H1 (cell line): ENCODE data around the gene EPS8L1. TPM values are rescaled to one million over a fixed set of nuclear protein-coding genes. Genes with fewer than 3 reads are reported as not detected.

Experiments
- CTCF ChIA-PET: fragments of 300-600 bp; sonication (Branson Sonifier 250); formaldehyde crosslinking; loops from one replicate; lab custom pipeline; 2021; ENCODE audit not compliant: partially characterized antibody; lab: Charles Lee
- POLR2A ChIA-PET: fragments of 300-600 bp; sonication (Branson Sonifier 250); formaldehyde crosslinking; loops from one replicate; lab custom pipeline; 2021; ENCODE audit warnings: inconsistent platforms; ENCODE audit not compliant: partially characterized antibody; lab: Charles Lee
- DNase-seq, 2 experiments: peaks; one replicate each; pipeline versions ENCODE4 v3.0.0 to v3.0.0-alpha.2; 2010 to 2022; ENCODE audit warnings: low spot score in 2 of 2, low read depth in 1 of 2, mixed read lengths in 1 of 2
- FAIRE-seq: peaks from 2 replicates; lab custom pipeline; 2011; peaks lifted over from hg19 to GRCh38; lab: Jason Lieb, UNC
- H2AFZ ChIP-seq: 2 replicates; pipeline ENCODE4 v1.8.1; 2012; ENCODE audit warnings: low read length, inconsistent platforms
- H2AK5ac ChIP-seq: 2 replicates; pipeline ENCODE4 v1.6.1; 2013; ENCODE audit warnings: low read depth, low read length
- H2BK120ac ChIP-seq: replicated peaks from 2 replicates; pipeline ENCODE3; 2013; ENCODE audit warnings: low read depth, low read length, inconsistent platforms
- H2BK12ac ChIP-seq: 2 replicates; pipeline ENCODE4 v1.6.1; 2013; ENCODE audit warnings: low read depth, low read length
- H2BK15ac ChIP-seq: 2 replicates; pipeline ENCODE4 v1.6.1; 2013; ENCODE audit warnings: low read length
- H2BK20ac ChIP-seq: 2 replicates; pipeline ENCODE4 v1.6.1; 2013; ENCODE audit warnings: low read length
- H2BK5ac ChIP-seq: 2 replicates; pipeline ENCODE4 v1.6.1; 2013; ENCODE audit warnings: low read depth, low read length
- H3K14ac ChIP-seq: 2 replicates; pipeline ENCODE4 v1.6.1; 2013; ENCODE audit warnings: inconsistent platforms; ENCODE audit not compliant: insufficient read length
- H3K18ac ChIP-seq: 2 replicates; pipeline ENCODE4 v1.6.1; 2013; ENCODE audit warnings: low read length; ENCODE audit errors: extremely low read depth
- H3K23ac ChIP-seq: 2 replicates; pipeline ENCODE4 v1.6.1; 2013; ENCODE audit warnings: inconsistent platforms; ENCODE audit not compliant: insufficient read length
- H3K23me2 ChIP-seq: 2 replicates; pipeline ENCODE4 v1.6.1; 2013; ENCODE audit warnings: low read depth, low read length
- H3K27ac ChIP-seq: 2 replicates; pipeline ENCODE4 v1.6.1; 2011; ENCODE audit warnings: low read depth, low read length, inconsistent platforms
- H3K27me3 ChIP-seq, 4 experiments: replicated peaks in 1 of 4; 1 replicate in 1 of 4; 2 replicates in 3 of 4; pipeline versions ENCODE4 v1.6.1 to v1.8.1; 2011 to 2013; ENCODE audit warnings: low read length in 3 of 4, mild to moderate bottlenecking in 3 of 4, inconsistent platforms in 2 of 4, mixed read lengths in 2 of 4, moderate library complexity in 1 of 4; ENCODE audit not compliant: control insufficient read depth in 3 of 4, insufficient read depth in 3 of 4; ENCODE audit errors: extremely low read depth in 1 of 4
- H3K36me3 ChIP-seq, 4 experiments: 2 replicates each; pipeline versions ENCODE4 v1.6.1 to v1.8.1; 2011 to 2013; ENCODE audit warnings: mild to moderate bottlenecking in 4 of 4, low read length in 3 of 4, moderate library complexity in 2 of 4, control low read depth in 1 of 4, inconsistent platforms in 1 of 4; ENCODE audit not compliant: insufficient read depth in 4 of 4, control insufficient read depth in 2 of 4
- H3K4ac ChIP-seq: replicated peaks from 2 replicates; pipeline ENCODE3; 2013; ENCODE audit warnings: low read length, low read depth, mixed read lengths, inconsistent platforms; ENCODE audit not compliant: insufficient read length
- H3K4me1 ChIP-seq, 4 experiments: replicated peaks in 1 of 4; 1 replicate in 1 of 4; 2 replicates in 3 of 4; pipeline versions ENCODE4 v1.6.1 to v1.8.1; 2011 to 2013; ENCODE audit warnings: low read length in 3 of 4, inconsistent platforms in 2 of 4, mixed read lengths in 1 of 4; ENCODE audit not compliant: insufficient read depth in 4 of 4, control insufficient read depth in 3 of 4
- H3K4me2 ChIP-seq, 2 experiments: 2 replicates each; pipeline versions ENCODE4 v1.6.1 to v1.8.1; 2011 to 2013; ENCODE audit warnings: low read depth in 2 of 2, low read length in 2 of 2, control low read depth in 1 of 2, inconsistent platforms in 1 of 2, mild to moderate bottlenecking in 1 of 2; ENCODE audit not compliant: insufficient read depth in 1 of 2
- H3K4me3 ChIP-seq, 4 experiments: fragments of 200-600, 300-600 bp in 1 of 4; sonication (generic), shearing (Covaris generic), sonication (Bioruptor Twin) in 1 of 4; 2 replicates each; pipeline versions ENCODE4 v1.5.1 to v1.8.1; 2011 to 2016; ENCODE audit warnings: low read length in 4 of 4, low read depth in 3 of 4, control low read depth in 2 of 4, inconsistent platforms in 2 of 4, mild to moderate bottlenecking in 2 of 4, mixed read lengths in 1 of 4, moderate library complexity in 1 of 4; ENCODE audit not compliant: insufficient read depth in 2 of 4; ENCODE audit errors: extremely low read depth in 1 of 4
- H3K56ac ChIP-seq: replicated peaks from 2 replicates; pipeline ENCODE3; 2013; ENCODE audit warnings: low read depth, mild to moderate bottlenecking, mixed read lengths, low read length, inconsistent platforms; ENCODE audit not compliant: insufficient read length
- H3K79me1 ChIP-seq: 2 replicates; pipeline ENCODE4 v1.6.1; 2013; ENCODE audit warnings: low read depth, low read length, control low read depth
- H3K79me2 ChIP-seq, 2 experiments: 2 replicates each; pipeline versions ENCODE4 v1.6.1 to v1.8.1; 2012 to 2013; ENCODE audit warnings: low read length in 2 of 2, mild to moderate bottlenecking in 2 of 2, inconsistent platforms in 1 of 2; ENCODE audit not compliant: insufficient read depth in 2 of 2, control insufficient read depth in 1 of 2
- H3K9ac ChIP-seq, 4 experiments: replicated peaks in 1 of 4; 1 replicate in 1 of 4; 2 replicates in 3 of 4; pipeline versions ENCODE4 v1.6.1 to v1.8.1; 2011 to 2013; ENCODE audit warnings: low read depth in 3 of 4, low read length in 3 of 4, control low read depth in 2 of 4, mild to moderate bottlenecking in 2 of 4, moderate library complexity in 2 of 4, inconsistent platforms in 1 of 4; ENCODE audit errors: extremely low read depth in 1 of 4
- H3K9me3 ChIP-seq, 2 experiments: 2 replicates each; pipeline versions ENCODE4 v1.6.1 to v1.8.1; 2012 to 2013; ENCODE audit warnings: mild to moderate bottlenecking in 2 of 2, moderate library complexity in 2 of 2, control low read depth in 1 of 2, inconsistent platforms in 1 of 2, low read depth in 1 of 2, low read length in 1 of 2, mixed read lengths in 1 of 2; ENCODE audit not compliant: insufficient read depth in 2 of 2
- H4K20me1 ChIP-seq, 2 experiments: replicated peaks in 1 of 2; 2 replicates each; pipeline versions ENCODE3 to v1.8.1; 2011 to 2013; ENCODE audit warnings: inconsistent platforms in 2 of 2, low read length in 2 of 2, mild to moderate bottlenecking in 1 of 2; ENCODE audit not compliant: insufficient read depth in 2 of 2, control insufficient read depth in 1 of 2
- H4K5ac ChIP-seq: 2 replicates; pipeline ENCODE4 v1.6.1; 2013; ENCODE audit warnings: low read length, low read depth, mixed read lengths, inconsistent platforms; ENCODE audit not compliant: insufficient read length
- H4K8ac ChIP-seq: 2 replicates; pipeline ENCODE4 v1.8.0; 2013; ENCODE audit warnings: mild to moderate bottlenecking, moderate library complexity, low read length, inconsistent platforms; ENCODE audit not compliant: insufficient read depth; ENCODE audit errors: extremely low read depth
- H4K91ac ChIP-seq: replicated peaks from 2 replicates; pipeline ENCODE3; 2013; ENCODE audit warnings: low read length, mixed read lengths, inconsistent platforms; ENCODE audit not compliant: insufficient read length
- CBX5 ChIP-seq: fragments of 300-800, 300-1000 bp; sonication (generic); IDR thresholded peaks from 2 replicates; pipeline ENCODE4 v1.7.1; 2016; ENCODE audit warnings: antibody characterized with exemption, low read length, low read depth
- CHD2 ChIP-seq: IDR thresholded peaks from 2 replicates; pipeline ENCODE4 v1.6.1; 2012; ENCODE audit warnings: low read length, improper control_type of control experiment
- CTBP2 ChIP-seq: IDR thresholded peaks from 2 replicates; pipeline ENCODE4 v1.7.0; 2011; ENCODE audit warnings: borderline replicate concordance, mild to moderate bottlenecking, moderate library complexity, mixed read lengths, low read length; ENCODE audit not compliant: insufficient read depth, insufficient read length
- CTCF ChIP-seq, 3 experiments: IDR thresholded peaks; 1 replicate in 2 of 3; 2 replicates in 1 of 3; pipeline versions ENCODE4 v1.5.1 to v1.6.1; 2011; ENCODE audit warnings: low read length in 3 of 3, mild to moderate bottlenecking in 3 of 3, inconsistent platforms in 2 of 3, low read depth in 1 of 3, moderate library complexity in 1 of 3; ENCODE audit not compliant: insufficient read depth in 1 of 3; ENCODE audit errors: control extremely low read depth in 1 of 3
- MAFK ChIP-seq: IDR thresholded peaks from 2 replicates; pipeline ENCODE4 v1.6.1; 2012; ENCODE audit warnings: low read depth, mild to moderate bottlenecking, improper control_type of control experiment, low read length
- POLR2AphosphoS5 ChIP-seq: IDR thresholded peaks from 2 replicates; pipeline ENCODE4 v1.6.1; 2011; ENCODE audit warnings: low read depth, low read length
- POU5F1 ChIP-seq: IDR thresholded peaks from 2 replicates; pipeline ENCODE4 v1.6.1; 2011; ENCODE audit warnings: low read depth, mild to moderate bottlenecking, low read length, moderate library complexity
- RXRA ChIP-seq: IDR thresholded peaks from 2 replicates; pipeline ENCODE4 v1.6.1; 2011; ENCODE audit warnings: low read depth, mild to moderate bottlenecking, low read length, moderate library complexity; ENCODE audit not compliant: insufficient read depth
- SUZ12 ChIP-seq: fragments of 200-600 bp; sonication (generic); IDR thresholded peaks from 2 replicates; pipeline ENCODE4 v1.6.1; 2012; ENCODE audit warnings: mild to moderate bottlenecking, inconsistent platforms, low read length, moderate library complexity, mixed read lengths
- WGBS, 2 experiments: shearing (Covaris generic) in 1 of 2; methylation state at CpG; one replicate each; pipeline versions ENCODE4 v1.1.6 to v1.1.7; 2013 to 2015; ENCODE audit warnings: low lambda C conversion rate in 2 of 2, mixed read lengths in 2 of 2, inconsistent platforms in 1 of 2, low coverage in 1 of 2, missing lambda C conversion rate in 1 of 2; ENCODE audit not compliant: insufficient replicate concordance in 2 of 2, insufficient coverage in 1 of 2, insufficient read length in 1 of 2; ENCODE audit errors: extremely low coverage in 1 of 2, missing lambda C conversion rate in 1 of 2; 5-methylcytosine and 5-hydroxymethylcytosine counted together
- polyA plus RNA-seq, 7 experiments: library from polyadenylated mRNA; depleted of rRNA in 3 of 7; stranded (reverse) in 5 of 7; unstranded in 2 of 7; fragments of >200 nt in 5 of 7; fragments of 200-250 nt in 2 of 7; gene quantifications; 1 replicate in 5 of 7; 2 replicates in 1 of 7; 4 replicates in 1 of 7; pipeline versions ENCODE4 v1.2.1 to v1.2.3, GENCODE V29; 2011 to 2013; ENCODE audit warnings: missing spikeins in 2 of 7, mixed read lengths in 2 of 7
- total RNA-seq: library from RNA; stranded (reverse); fragmentation: NEBNext Ultra II Directional; extraction: Animal tissue kit (Norgen Biotek cat#: 25700); gene quantifications from 2 replicates; pipeline ENCODE4 v1.2.1, GENCODE V29; 2021

Gene EPS8L1
- total and polyA plus RNA-seq, 2 of the 8 experiments (the other 6 are each of a cell fraction or from before 2014, with no cell fraction given), result 19.8 to 30.2 TPM

GRCh38 chr19:55097864-55098715, 22.4 kb downstream of the EPS8L1 start:
- Histone ChIP-seq H3K4ac (no peak overlapping the region), H3K23me2 (no peaks in the 10 kb centered on the region; the same call in 1 of the 2 replicates), H2BK120ac (no peak overlapping the region), H4K5ac (no peak overlapping the region), H3K27ac (no peak overlapping the region), H3K79me2 (no peaks in the 10 kb centered on the region), H3K4me1 (peaks cover 3 to 21% (median 14%) of the 10 kb centered on the region in 4 experiments), H3K14ac (no peak overlapping the region), H4K91ac (no peak overlapping the region), H3K27me3 (0 out of 7 replicates have a peak, but pooled peaks cover 0 to 3% (median 0%) of the 10 kb centered on the region in 4 experiments), H3K4me2 (no peak overlapping the region), H2BK15ac (no peak overlapping the region), H4K20me1 (peaks cover 17 to 19% of the 10 kb centered on the region in 2 experiments), H3K9ac (no peak overlapping the region; a peak in 1 of 7 replicates), H2BK5ac (no peak overlapping the region), H3K36me3 (peaks cover 0 to 2% (median 0%) of the 10 kb centered on the region in 4 experiments; a peak in 1 of 8 replicates), H3K56ac (no peak overlapping the region), H3K23ac (no peak overlapping the region), H3K18ac (no peak overlapping the region), H2BK12ac (no peak overlapping the region), H2AFZ (no peak overlapping the region), H2AK5ac (no peak overlapping the region), H3K9me3 (no peaks in the 10 kb centered on the region), H3K79me1 (peaks cover 3% of the 10 kb centered on the region; the same call in 1 of the 2 replicates), H3K4me3 (no peak overlapping the region), H4K8ac (no peak overlapping the region), H2BK20ac (no peak overlapping the region)
- DNase-seq, result no peak
- 92% methylated on average over 16 of the region's 23 CpGs; no CpG with 5 or more reads in 1 of the 2 experiments for WGBS, 2 experiments
- TF ChIP-seq CBX5 (no peak), POU5F1 (no peak), CTBP2 (no peak), CHD2 (no peak), POLR2AphosphoS5 (no peak), CTCF (IDR thresholded peaks at IDR 0.05; ENCODE audit: control extremely low read depth in 1 of 3, insufficient read depth in 1 of 3, low read depth in 1 of 3, low read length in 3 of 3) (no peak), SUZ12 (no peak), RXRA (no peak), MAFK (no peak)
- FAIRE-seq, result no peak
- ChIA-PET POLR2A (interaction anchor here (0.7 to 1.6 kb wide), 5 partner anchors 13 to 309 kb away, joined by 3 to 5 read pairs (median 3); partner anchors contain the start of gene PPP1R12C), CTCF (interaction anchor here (0.7 to 2.8 kb wide), 7 partner anchors 9 to 217 kb away, joined by 3 to 26 read pairs (median 3); no protein-coding TSS in a partner anchor)
